Astrocyte of the spinal cord (primary cell): ENCODE data around the gene IL2RG.

Source experiments
- DNase-seq: peaks from one replicate; pipeline ENCODE4 v3.0.0; 2011; ENCODE audit warnings: low read depth, low spot score
- H3K4me3 ChIP-seq: 2 replicates; pipeline ENCODE4 v1.5.1; 2011; ENCODE audit warnings: low read depth, mild to moderate bottlenecking, low read length, moderate library complexity
- in situ Hi-C: cut with HindIII; loops from 2 replicates; pipeline ENCODE4 v1.10.0; 2017; ENCODE audit warnings: low sequenced_read_pairs
- TF ChIP-seq, protein P1 (sequence below): IDR thresholded peaks from 2 replicates; pipeline ENCODE4 v1.5.1; 2012; ENCODE audit warnings: low read depth, mild to moderate bottlenecking, low read length, inconsistent platforms

Gene IL2RG

DNA sequence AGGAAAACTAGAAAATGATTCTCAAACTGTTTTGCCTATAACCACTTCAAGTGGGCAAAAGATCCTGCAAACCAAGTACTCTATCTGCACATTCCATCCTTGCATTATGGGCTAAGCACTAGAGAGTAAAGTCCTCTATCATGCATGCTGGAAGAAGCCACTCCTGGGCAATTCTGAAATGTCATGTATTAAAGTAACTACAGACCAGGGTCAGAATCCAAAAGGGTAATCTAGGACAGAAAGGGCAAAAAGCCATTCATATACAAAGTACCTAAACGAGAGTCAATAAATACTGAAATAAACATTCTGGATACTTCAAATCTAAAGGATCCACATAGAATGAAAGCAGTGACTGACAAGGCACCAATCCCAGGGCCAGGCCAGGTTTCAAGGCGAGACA is 44.3 kb downstream of the IL2RG start:
- H3K4me3 ChIP-seq: peak overlapping the region; percentile 72
- no peak for DNase-seq
- TF ChIP-seq, protein P1, sequence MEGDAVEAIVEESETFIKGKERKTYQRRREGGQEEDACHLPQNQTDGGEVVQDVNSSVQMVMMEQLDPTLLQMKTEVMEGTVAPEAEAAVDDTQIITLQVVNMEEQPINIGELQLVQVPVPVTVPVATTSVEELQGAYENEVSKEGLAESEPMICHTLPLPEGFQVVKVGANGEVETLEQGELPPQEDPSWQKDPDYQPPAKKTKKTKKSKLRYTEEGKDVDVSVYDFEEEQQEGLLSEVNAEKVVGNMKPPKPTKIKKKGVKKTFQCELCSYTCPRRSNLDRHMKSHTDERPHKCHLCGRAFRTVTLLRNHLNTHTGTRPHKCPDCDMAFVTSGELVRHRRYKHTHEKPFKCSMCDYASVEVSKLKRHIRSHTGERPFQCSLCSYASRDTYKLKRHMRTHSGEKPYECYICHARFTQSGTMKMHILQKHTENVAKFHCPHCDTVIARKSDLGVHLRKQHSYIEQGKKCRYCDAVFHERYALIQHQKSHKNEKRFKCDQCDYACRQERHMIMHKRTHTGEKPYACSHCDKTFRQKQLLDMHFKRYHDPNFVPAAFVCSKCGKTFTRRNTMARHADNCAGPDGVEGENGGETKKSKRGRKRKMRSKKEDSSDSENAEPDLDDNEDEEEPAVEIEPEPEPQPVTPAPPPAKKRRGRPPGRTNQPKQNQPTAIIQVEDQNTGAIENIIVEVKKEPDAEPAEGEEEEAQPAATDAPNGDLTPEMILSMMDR: no peak
- in situ Hi-C loops: no loop called here

DNA sequence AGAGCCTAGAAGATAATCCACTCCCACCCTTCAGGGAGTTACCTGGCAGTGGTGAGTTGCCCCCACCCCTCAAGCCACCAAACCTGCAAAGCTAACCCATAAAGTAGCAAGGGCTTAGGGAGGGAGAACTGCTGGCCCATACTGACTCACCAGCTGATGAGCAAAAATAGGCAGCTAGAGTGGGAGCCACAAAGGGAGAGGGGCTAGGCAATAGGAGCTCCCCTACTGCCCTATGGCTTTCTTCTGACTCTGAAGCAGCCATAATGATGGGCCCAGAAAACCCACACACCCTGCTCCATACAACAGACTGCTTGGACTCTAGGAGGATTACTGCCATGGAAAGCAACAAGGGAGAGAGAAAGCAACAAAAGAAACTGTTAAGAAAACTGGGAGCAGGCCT is 51.2 kb downstream of the IL2RG start:
- no peak for DNase-seq
- no peak overlapping the region for H3K4me3 ChIP-seq
- in situ Hi-C loops: no loop called here
- TF ChIP-seq, protein P1: no peak

DNA sequence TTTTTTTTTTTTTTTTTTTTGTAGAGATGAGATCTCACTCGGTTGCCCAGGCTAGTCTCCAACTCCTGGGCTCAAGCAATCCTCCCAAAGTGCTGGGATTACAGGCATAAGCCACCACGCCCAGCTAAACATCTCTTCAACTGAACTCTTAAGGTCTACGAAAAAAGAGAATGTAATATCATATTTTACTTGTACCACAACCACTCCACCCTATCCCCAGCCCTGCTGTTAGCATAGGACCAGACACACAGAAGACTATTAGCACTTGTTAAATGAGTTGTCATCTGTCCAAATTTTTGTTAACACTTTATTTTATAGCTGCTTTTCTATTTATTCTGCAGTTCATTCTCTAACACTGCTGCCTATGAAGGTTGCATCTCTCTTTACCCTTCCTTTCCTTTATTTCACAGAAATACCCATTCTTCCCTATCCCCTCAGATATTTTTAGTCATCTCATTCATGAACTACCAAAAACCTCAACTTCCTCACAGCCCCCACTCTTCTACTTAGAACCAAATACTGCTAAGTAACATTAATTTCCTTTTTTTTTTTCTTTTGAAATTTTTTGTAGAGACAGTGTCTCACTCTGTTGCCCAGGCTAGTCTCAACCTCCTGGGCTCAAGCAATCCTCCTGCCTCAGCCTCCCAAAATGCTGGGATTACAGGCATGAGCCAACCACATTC is 53.4 kb downstream of the IL2RG start:
- no peak overlapping the region for H3K4me3 ChIP-seq
- DNase-seq: no peak
- in situ Hi-C loops: no loop called here
- TF ChIP-seq, protein P1: no peak
